RPMI7951 (cell line): ENCODE measurements around the gene MACROH2A1. TPM values are rescaled to one million over a fixed set of nuclear protein-coding genes. Genes with fewer than 3 reads are reported as not detected.

ENCODE experiments used
- DNase-seq: peaks from one replicate; pipeline ENCODE4 v3.0.0-alpha.2; 2012; ENCODE audit warnings: low read depth
- total RNA-seq: library from RNA; depleted of rRNA; stranded (reverse); fragments of >200 nt; shearing (Covaris generic); gene quantifications from 2 replicates; pipeline ENCODE4 v1.2.3, GENCODE V29; 2014

The MACROH2A1 gene
- total RNA-seq, 1 experiment from 2014 or later, result 235 TPM

- DNase-seq, result no peak
Observed at GRCh38 chr5:135318924-135319323, 80.1 kb downstream of the MACROH2A1 start.

GRCh38 chr5:135318037-135318436 is 81.0 kb downstream of the MACROH2A1 start:
- no peak for DNase-seq

GRCh38 chr5:135317286-135317685 is 81.7 kb downstream of the MACROH2A1 start:
- no peak for DNase-seq

GRCh38 chr5:135315386-135315785 is 83.6 kb downstream of the MACROH2A1 start:
- peak; percentile 26 for DNase-seq

- no peak for DNase-seq
Observed at GRCh38 chr5:135313946-135314345, 85.1 kb downstream of the MACROH2A1 start.

GRCh38 chr5:135313405-135313804 is 85.6 kb downstream of the MACROH2A1 start:
- no peak for DNase-seq

GRCh38 chr5:135312255-135312935 is 86.6 kb downstream of the MACROH2A1 start:
- DNase-seq, result no peak

- DNase-seq, result peak; percentile 69
Observed at GRCh38 chr5:135310328-135310989, 88.6 kb downstream of the MACROH2A1 start.

GRCh38 chr5:135309391-135310327 is 89.4 kb downstream of the MACROH2A1 start:
- DNase-seq, result peak; percentile 52

GRCh38 chr5:135308752-135309151 is 90.3 kb downstream of the MACROH2A1 start:
- DNase-seq, result peak; percentile 86

GRCh38 chr5:135308245-135308644 is 90.8 kb downstream of the MACROH2A1 start:
- DNase-seq, result peak; percentile 75

- no peak for DNase-seq
Observed at GRCh38 chr5:135307143-135307903, 91.7 kb downstream of the MACROH2A1 start.

- no peak for DNase-seq
Observed at GRCh38 chr5:135306557-135306956, 92.5 kb downstream of the MACROH2A1 start.

- peak; percentile 22 for DNase-seq
Observed at GRCh38 chr5:135304352-135305221, 94.4 kb downstream of the MACROH2A1 start.

GRCh38 chr5:135303582-135304173 is 95.4 kb downstream of the MACROH2A1 start:
- DNase-seq, result no peak

GRCh38 chr5:135296900-135297816 is 101.9 kb downstream of the MACROH2A1 start:
- no peak for DNase-seq

GRCh38 chr5:135295852-135296251 is 103.2 kb downstream of the MACROH2A1 start:
- DNase-seq, result no peak

GRCh38 chr5:135294793-135295192 is 104.2 kb downstream of the MACROH2A1 start:
- DNase-seq, result no peak

GRCh38 chr5:135289651-135290050 is 109.4 kb downstream of the MACROH2A1 start:
- DNase-seq, result no peak
